ENCODE data around the gene EGFL7. TPM values are rescaled to one million over a fixed set of nuclear protein-coding genes. Genes with fewer than 3 reads are reported as not detected.

The EGFL7 gene
- total RNA-seq, 4 donors from 2014 or later, result 38.4 to 143 (median 81.6) TPM

DNA sequence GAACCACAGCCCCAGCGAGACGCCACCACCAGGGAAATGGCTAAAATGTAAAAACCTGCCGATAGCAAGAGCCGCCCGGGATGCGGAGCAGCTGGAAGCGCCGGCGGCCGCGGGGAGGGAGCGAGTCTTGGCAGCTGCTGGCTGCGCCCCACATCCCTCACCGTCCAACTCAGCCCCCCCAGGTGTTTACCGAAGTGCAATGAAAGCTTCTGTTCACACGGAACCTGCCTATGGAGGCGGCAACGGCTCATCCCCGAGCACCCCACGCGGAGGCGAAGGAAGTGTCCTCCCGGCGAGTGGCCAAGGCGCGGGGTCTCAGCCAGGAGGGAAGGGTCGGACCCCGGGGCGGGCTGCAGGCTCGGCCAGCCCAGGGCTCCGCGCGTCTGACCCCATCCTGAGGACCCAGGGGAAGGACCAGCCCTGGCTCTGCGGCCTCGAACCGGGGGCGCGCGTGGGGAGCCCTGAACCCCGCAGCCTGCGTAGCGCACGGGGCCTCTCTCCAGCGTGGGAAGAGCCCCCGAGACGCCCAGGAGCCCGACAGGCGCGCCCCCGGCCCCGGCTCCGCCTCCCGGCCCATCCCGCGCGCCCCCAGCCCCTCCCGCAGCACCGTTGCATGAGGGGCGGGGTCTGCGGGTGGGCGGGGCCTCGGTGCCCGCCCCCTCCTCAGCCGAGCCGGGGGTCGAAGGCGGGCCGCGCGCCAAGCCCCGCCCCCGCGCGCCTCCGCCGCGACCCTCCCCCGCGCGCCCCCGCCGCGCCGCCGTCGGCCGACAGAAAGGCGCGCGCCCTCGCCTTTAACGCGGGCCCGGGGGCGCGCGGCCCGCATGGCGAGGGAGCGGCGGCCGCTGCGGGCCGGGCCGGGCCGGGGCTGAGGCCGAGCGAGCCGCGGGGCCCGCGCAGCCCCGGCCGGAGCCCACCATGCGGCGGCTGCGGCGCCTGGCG, 49.3 kb downstream of the EGFL7 start, which contains the start of gene DIPK1B:
Gene DIPK1B, plus strand, starts transcription at position 822 of the 939 bp plus-strand sequence. Its CDS starts 94 bp downstream, at position 916.
- intact Hi-C loops (cut with DNase I), result no loop called here
- Histone ChIP-seq H3K4me3 (replicated peaks in 1 of 3) (peak within 1 kb of the TSS in 2 of 3 donors; percentile 32 to 72), H3K9me3 (no peaks in the 10 kb centered on the region), H3K27me3 (no peaks in the 10 kb centered on the region), H3K4me1 (peaks cover 12 to 33% of the 10 kb centered on the region in 2 donors), H3K36me3 (no peaks in the 10 kb centered on the region), H3K27ac (peak within 1 kb of the TSS in 2 of 3 donors; percentile 37 to 52)
- WGBS, 2 donors, result 7 to 20% methylated on average over 13 to 21 of the region's 119 CpGs
- DNase-seq, result no peak
- peak in 1 of 2 donors; percentile 25 for TF ChIP-seq POLR2A (IDR thresholded peaks at IDR 0.05)
- TF ChIP-seq, protein P1, sequence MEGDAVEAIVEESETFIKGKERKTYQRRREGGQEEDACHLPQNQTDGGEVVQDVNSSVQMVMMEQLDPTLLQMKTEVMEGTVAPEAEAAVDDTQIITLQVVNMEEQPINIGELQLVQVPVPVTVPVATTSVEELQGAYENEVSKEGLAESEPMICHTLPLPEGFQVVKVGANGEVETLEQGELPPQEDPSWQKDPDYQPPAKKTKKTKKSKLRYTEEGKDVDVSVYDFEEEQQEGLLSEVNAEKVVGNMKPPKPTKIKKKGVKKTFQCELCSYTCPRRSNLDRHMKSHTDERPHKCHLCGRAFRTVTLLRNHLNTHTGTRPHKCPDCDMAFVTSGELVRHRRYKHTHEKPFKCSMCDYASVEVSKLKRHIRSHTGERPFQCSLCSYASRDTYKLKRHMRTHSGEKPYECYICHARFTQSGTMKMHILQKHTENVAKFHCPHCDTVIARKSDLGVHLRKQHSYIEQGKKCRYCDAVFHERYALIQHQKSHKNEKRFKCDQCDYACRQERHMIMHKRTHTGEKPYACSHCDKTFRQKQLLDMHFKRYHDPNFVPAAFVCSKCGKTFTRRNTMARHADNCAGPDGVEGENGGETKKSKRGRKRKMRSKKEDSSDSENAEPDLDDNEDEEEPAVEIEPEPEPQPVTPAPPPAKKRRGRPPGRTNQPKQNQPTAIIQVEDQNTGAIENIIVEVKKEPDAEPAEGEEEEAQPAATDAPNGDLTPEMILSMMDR (IDR thresholded peaks at IDR 0.05), result no peak

DNA sequence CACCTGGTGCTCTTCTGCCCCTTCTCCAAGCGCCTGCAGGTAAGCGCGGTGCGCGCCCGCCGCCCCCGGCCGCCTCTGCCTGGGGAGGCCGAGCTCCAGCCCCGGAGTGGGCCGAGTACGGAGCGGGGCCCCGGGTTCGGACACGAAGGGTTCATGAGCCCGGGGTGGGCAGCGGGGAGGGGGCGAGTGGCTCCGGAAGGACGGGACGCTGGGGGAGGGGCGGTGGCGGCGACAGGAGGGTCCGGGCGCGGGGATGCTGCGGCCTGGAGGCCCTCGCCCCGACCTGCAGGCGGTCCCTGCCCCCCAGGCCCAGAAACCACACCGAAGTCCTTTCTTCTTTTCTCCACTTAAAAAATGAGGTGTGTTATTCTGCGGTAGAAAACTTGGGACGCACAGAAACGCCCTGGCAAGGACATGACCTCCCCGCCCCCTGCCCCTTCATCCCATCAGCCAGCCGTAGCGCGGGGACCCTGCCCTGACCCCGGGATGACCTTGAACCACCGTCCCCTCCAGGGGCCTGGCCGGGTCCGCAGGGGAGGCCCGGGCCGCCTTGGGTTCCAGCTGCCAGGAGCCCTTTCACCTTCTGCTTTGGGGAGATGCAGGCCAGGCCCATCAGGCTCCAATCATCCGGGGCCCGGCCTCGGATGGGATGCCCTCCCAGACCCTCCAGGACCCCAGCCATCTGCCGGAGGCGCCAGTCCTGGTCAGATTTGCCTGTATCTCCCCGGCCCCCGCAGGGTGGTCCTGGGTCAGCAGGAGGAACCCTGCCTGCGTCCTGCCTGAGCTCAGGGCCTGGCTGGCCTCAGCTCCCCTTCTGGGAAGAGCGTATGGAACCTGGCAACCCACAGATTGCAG, 50.2 kb downstream of the EGFL7 start:
- Histone ChIP-seq H3K9me3 (no peaks in the 10 kb centered on the region), H3K27me3 (no peaks in the 10 kb centered on the region), H3K27ac (peak overlapping the region in 2 of 3 donors; percentile 37 to 52), H3K36me3 (no peaks in the 10 kb centered on the region), H3K4me3 (replicated peaks in 1 of 3) (peak overlapping the region in 2 of 3 donors; percentile 32 to 72), H3K4me1 (peaks cover 12 to 33% of the 10 kb centered on the region in 2 donors)
- TF ChIP-seq, protein P1 (IDR thresholded peaks at IDR 0.05), result no peak
- TF ChIP-seq POLR2A (IDR thresholded peaks at IDR 0.05), result no peak
- WGBS, 2 donors, result 7 to 30% methylated on average over 16 to 21 of the region's 56 CpGs
- intact Hi-C loops (cut with DNase I), result no loop called here
- DNase-seq, result no peak

DNA sequence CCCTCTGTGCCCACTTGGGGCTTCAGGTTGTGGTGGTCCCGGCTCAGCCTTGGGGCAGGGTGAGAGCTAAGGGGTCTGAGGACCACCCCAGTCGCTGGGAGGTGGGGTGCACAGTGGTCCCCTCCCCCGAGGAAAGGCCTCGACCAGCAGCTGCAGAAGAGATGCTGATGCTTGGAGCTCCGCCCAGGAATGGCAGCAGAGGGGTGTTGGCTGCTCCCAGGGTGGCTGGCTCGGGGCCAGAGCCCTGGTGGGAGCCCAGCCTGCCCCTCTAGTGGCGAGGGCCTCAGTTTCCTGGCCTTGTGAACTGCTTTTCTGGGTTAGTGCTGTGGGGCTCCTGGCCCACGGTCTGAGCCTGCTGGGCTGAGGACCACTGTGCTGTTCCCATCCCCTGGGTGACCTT, 50.8 kb downstream of the EGFL7 start:
- H3K27ac ChIP-seq, result peak overlapping the region in 2 of 3 donors; percentile 52 to 53
- TF ChIP-seq POLR2A (IDR thresholded peaks at IDR 0.05), result no peak
- TF ChIP-seq, protein P1 (IDR thresholded peaks at IDR 0.05), result no peak
- intact Hi-C loops (cut with DNase I), result no loop called here
- no peaks in the 10 kb centered on the region for H3K9me3 ChIP-seq
- H3K36me3 ChIP-seq, result no peaks in the 10 kb centered on the region
- 43 to 80% methylated on average over 2 to 3 of the region's 8 CpGs for WGBS, 2 donors
- no peak overlapping the region for H3K4me3 ChIP-seq (replicated peaks in 1 of 3)
- no peak for DNase-seq
- H3K4me1 ChIP-seq, result peaks cover 12 to 33% of the 10 kb centered on the region in 2 donors
- H3K27me3 ChIP-seq, result no peaks in the 10 kb centered on the region

DNA sequence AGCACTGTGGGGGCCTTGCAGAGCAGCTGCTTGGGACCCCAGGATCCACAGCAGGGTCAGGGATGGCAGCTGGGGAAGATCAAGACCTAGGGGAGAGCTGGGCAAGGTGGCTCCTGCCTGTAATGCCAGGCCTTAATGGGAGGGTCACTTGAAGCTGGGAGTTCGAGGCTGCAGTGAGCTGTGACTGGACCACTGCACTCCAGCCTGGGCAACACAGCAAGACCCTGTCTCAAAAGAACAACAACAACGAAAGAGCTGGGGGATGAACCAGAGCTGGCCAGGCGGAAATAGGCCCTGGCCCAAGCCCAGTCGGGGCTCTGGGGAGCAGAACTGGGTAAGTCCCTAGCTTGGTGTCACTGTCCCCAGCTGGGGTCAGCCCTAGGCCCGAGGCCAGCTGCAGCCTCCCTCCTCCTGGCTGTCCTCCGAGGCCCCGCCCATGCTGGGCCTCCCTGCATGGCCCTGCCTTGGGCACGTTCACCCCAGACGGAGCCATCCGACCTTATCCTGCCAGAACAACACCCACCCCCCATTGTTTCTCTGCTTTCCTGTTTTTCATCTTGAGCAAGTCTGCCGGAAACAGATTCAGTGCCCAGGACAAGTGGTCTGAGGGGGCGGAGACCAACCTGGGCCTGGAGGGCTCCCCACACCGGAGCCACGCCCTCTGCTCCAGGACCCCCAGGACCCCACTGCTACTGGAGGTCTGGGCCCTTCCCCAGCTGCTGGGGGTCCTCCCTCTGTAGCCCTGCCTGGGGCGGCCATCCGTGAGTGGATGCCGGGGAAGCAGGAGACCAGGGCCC, 51.6 kb downstream of the EGFL7 start:
- no peak for DNase-seq
- no peak for TF ChIP-seq POLR2A (IDR thresholded peaks at IDR 0.05)
- TF ChIP-seq, protein P1 (IDR thresholded peaks at IDR 0.05), result no peak
- Histone ChIP-seq H3K9me3 (no peaks in the 10 kb centered on the region), H3K27ac (peak overlapping the region in 2 of 3 donors; percentile 53 to 58), H3K36me3 (no peaks in the 10 kb centered on the region), H3K4me1 (peaks cover 12 to 38% of the 10 kb centered on the region in 2 donors), H3K4me3 (replicated peaks in 1 of 3) (no peak overlapping the region), H3K27me3 (no peaks in the 10 kb centered on the region)
- WGBS, 2 donors, result 60 to 74% methylated on average over 17 of the region's 17 CpGs
- intact Hi-C loops (cut with DNase I), result no loop called here
